Activated CD4-positive, alpha-beta T cell treated with anti-CD3 and anti-CD28 coated beads for 4 hours (primary cell): ENCODE results near the gene CCP110.
A peak's percentile ranks its signal among the peaks of the same experiment; 100 is the strongest.

ENCODE experiments used
- DNase-seq, 2 donors: peaks; one replicate each; pipeline ENCODE4 v3.0.0-alpha.2; 2020

Gene CCP110, protein sequence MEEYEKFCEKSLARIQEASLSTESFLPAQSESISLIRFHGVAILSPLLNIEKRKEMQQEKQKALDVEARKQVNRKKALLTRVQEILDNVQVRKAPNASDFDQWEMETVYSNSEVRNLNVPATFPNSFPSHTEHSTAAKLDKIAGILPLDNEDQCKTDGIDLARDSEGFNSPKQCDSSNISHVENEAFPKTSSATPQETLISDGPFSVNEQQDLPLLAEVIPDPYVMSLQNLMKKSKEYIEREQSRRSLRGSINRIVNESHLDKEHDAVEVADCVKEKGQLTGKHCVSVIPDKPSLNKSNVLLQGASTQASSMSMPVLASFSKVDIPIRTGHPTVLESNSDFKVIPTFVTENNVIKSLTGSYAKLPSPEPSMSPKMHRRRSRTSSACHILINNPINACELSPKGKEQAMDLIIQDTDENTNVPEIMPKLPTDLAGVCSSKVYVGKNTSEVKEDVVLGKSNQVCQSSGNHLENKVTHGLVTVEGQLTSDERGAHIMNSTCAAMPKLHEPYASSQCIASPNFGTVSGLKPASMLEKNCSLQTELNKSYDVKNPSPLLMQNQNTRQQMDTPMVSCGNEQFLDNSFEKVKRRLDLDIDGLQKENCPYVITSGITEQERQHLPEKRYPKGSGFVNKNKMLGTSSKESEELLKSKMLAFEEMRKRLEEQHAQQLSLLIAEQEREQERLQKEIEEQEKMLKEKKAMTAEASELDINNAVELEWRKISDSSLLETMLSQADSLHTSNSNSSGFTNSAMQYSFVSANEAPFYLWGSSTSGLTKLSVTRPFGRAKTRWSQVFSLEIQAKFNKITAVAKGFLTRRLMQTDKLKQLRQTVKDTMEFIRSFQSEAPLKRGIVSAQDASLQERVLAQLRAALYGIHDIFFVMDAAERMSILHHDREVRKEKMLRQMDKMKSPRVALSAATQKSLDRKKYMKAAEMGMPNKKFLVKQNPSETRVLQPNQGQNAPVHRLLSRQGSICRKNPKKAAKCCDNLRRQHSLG

DNA sequence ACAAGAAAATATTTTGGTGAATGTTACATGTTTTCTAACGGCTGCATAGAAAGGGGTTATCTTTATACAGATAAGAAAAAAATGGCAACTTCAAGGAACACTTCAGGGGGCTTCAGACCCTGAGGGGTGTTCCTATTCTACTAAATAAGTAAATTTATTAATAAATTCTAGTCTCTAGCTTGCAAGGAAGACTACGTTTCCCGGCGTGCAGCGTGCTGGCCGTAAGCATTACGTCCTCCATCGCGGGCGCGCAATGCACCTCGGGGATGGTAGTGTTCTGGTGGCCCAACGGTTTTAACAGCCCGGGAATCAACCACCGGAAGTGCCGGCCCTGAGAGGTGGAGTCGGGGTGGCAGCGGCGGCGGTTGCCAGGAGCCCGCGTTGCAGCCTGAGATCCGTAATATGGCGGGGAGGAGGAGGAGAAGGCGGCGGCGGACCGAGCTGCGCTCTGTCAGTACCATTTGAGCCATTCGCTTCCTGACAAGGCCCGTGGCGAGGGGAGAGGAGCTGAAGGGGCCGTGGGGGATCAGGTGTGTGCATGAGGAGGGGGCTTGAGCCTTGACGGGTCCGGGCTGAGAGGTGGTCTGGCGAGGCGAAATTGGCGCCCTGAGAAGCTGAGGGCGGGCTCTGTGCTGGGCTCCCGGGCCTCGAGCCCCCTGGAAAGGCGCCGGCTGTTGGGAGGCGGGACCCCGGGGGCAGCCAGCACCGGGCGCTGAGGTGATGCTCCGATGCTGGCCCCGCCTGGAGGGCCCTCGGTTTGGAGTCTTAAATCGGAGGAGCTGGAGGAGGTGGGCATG is at the start of gene CCP110:
Gene CCP110 (plus strand): TSS at position 384 of the 797 bp plus-strand sequence. CDS start 3,940 bp downstream, outside the sequence.
- peak; percentile 92 to 93 for DNase-seq

DNA sequence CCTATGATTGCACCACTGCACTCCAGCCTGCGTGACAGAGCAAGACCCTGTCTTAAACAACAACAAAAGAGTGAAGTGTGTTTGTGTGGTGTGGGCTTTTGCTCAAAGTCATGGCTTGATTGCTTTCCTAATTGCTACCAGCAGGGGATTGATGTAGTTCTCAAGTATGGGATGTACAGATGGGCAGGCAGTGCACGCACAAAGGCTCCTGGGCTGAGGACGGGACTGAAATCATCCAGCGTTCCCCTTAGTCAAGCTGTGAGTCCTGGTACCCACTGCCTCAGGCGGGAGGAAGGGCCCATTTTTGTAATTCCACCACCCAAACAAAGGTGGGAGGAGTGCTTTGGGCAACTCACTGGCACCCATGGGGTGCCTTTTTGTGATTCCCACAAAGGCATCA is 49.1 kb upstream of the CCP110 start:
- no peak for DNase-seq

DNA sequence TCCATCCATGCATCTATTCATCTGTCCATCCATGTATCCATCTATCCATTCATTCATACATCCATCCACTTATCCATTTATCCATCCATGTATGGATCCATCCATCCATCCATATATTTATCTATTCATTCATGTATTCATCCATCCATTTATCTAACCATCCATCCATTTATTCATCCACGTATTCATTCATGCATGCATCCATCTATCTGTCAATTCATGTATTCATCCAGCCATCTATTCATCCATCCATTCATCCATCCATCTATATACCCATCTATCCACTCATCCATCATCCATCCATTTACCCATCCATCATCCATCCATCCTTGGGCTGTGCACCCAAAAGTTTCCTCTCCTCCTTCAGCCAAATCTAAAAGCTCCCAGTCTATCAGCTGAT is 45.2 kb upstream of the CCP110 start:
- DNase-seq: no peak

DNA sequence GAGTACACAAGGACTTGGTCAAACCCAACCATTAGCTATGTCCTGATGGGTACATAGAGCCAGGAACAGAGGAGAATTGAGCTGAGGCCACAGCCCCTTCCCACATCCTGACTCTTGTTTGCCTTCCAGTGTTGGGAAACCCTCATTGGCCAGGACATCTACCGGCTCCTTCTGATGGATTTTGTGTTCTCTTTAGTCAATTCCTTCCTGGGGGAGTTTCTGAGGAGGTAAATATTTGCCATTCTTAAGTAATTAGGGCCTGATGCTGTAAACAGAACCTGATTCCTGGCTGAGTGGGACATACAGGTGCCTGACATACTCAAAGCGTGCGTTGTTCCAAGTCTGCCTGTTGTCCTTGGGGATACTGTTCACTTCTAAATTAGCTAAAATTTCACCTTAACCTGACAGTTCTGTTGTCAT is 44.4 kb upstream of the CCP110 start:
- DNase-seq: no peak

DNA sequence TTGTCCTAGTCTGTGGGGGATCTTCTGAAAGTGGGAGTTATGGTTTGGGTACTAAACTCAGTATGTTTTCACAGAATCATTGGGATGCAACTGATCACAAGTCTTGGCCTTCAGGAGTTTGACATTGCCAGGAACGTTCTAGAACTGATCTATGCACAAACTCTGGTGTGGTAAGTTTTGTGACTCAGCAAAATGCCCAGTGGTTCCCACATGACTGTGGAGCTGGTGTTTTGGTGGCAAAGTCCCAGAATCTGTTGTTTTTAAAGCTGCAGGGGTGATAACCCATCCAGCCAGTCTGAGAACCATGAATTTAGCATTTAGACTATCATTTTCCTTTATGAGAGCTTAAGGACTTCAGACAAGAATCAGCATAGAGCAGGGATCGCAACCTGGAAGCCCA is 42.4 kb upstream of the CCP110 start:
- DNase-seq: no peak

DNA sequence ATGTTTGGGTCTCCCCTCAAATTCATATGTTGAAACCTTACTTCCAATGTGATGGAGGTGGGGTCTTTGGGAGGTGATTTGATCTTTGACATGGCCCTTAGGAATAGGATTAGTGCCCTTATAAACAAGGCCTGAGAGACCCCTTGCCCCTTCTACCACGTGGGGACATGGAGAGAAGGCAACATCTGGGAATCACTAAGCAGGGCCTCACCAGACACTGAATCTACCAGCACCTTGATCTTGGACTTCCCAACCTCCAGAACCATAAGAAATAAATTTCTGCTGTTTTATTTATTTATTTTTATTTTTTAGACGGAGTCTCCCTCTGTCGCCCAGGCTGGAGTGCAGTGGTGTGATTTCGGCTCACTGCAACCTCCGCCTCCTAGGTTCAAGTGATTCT is 42.0 kb upstream of the CCP110 start:
- DNase-seq: no peak

DNA sequence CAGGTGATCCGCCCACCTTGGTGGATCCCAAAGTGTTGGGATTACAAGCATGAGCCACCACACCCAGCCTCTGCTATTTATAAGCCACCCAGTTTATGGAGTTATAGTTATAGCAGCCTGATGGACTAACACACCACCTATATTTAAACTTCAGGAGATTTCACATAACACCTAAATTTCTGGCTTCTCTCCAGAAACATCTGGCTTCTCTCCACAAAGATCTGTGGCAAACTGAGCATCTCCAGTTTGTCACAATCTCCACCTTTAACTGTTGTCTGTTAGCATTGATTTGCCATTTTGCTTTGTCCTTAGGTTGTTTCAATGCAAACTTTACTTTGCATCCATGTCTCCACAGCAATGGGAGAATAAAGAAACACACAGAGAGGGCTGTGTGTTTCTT is 41.5 kb upstream of the CCP110 start:
- DNase-seq: no peak

DNA sequence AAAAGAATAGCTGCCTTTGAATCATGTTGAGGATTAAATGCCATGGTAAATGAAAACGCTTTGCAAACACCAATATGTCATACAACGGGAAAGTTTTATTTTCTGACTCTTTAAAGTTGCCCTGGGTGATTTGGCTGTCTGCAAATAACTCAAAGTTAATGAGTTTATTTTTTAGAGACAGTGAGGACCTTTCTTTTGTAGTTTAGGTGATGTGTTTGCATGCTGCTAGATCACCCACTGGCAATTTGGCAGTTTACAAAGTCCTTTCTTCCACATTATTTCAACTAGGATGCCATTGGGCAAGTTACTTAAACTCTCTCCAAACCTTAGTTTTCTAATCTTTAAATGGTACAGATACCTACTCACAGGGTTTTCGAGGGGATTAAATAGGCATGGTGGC is 39.6 kb upstream of the CCP110 start:
- DNase-seq: no peak

DNA sequence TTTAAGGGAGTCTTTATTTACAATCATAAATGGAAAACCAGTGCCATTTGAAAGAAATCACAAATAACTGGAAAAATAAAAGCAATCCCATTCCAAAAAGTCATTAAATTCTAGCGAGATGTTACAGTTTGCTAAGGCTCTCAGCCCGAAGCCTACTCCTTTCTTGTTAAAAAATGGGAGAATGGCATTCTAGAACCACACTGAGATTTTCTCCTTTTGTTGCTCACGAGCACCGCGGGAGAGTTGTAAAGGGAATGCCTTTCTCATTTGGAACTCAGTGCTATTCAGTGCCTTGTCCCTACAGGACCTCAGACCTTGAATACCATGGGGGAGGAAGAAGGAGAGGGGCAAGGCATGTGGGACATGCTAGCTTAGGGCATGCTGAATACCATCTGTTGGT is 38.1 kb upstream of the CCP110 start:
- DNase-seq: no peak

DNA sequence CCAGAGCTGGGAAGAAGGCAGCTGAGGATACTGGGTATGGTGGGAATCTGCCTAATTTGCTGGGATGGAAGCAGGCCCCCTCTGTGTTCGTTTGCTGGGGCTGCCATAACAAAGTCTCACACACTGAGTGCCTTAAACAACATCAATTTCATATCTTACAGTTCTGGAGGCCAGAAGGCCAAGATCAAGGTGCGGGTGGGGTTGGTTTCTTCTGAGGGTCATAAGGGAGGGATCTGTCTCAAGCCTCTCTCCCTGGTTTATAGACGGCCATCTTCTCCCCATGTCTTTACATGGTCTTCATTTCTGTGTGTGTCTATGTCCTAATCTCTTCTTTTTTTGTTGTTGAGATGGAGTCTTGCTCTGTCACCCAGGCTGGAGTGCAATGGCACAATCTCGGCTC is 37.7 kb upstream of the CCP110 start:
- no peak for DNase-seq

DNA sequence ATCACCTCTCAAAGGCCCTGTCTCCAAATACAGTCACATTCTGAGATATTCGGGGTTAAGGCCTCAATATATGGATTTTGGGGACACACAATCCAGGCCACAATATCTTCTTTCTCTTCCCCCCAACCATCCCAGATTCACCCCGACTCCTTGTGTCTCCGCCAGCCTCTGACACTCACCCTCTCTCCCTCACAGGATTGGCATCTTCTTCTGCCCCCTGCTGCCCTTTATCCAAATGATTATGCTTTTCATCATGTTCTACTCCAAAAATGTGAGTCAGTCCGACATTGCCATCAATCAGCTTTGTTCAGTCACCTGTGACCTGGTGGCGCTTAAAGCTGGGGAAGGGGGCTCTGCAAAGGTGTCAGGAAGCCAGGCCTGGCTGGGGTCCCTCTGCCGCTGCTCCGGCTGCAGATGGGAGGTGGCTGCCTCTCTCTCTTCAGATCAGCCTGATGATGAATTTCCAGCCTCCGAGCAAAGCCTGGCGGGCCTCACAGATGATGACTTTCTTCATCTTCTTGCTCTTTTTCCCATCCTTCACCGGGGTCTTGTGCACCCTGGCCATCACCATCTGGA is 36.9 kb upstream of the CCP110 start:
- no peak for DNase-seq

DNA sequence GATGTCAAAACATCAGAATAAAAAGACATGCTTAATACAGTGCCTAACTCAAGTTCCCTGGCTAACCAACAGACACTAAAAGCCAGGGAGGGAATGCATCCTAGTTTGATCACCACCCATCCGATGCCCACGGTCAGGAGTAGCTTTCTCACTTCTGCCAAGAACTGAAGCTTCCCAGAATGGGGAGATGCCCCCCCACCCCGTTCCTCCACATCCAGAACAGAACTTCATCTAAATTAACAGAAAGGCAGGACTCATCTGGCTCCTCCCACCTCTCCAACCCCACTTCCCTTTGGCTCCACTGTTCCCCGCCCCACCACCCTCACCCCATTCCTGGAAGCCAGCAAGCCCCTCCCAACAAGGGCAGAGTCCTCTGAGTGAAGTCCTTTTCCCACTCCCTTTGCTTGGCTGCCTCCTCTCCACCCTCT is 35.5 kb upstream of the CCP110 start:
- no peak for DNase-seq

DNA sequence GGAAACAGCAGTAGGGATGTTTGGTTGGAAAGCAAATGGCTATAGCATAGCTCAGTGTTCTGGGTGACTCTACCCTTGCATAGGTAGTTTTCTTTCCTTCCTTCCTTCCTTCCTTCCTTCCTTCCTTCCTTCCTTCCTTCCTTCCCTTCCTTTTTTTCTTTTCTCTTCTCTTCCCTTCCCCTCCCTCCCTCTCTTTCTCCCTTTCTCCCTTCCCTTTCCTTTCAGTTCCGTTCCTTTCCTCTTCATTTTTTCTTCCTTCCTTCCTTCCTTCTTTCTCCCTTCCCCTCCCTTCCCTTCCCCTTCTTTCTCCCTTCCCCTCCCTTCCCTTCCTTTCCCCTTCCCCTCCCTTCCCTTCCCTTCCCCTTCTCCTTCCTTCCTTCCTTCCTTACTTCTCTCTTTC is 33.1 kb upstream of the CCP110 start:
- no peak for DNase-seq

DNA sequence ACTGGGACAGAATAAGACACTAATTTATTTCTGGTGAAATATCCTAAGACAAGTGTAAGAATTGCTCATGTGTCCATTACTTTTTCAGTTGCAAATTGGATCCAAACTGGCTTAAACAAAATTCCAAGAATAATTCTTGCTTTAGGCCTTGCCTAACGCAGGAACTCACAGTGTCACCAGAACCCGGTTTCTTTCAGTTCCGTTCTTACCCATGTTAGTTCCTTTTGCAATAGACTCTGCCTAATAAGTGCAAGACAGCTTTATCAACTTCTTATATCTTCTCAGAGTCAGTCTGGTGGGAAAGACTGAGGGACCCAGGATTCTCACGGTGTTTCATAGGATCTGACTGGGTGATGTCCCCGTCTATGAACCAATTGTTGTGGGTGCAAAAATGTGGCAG is 26.6 kb upstream of the CCP110 start:
- DNase-seq: no peak

DNA sequence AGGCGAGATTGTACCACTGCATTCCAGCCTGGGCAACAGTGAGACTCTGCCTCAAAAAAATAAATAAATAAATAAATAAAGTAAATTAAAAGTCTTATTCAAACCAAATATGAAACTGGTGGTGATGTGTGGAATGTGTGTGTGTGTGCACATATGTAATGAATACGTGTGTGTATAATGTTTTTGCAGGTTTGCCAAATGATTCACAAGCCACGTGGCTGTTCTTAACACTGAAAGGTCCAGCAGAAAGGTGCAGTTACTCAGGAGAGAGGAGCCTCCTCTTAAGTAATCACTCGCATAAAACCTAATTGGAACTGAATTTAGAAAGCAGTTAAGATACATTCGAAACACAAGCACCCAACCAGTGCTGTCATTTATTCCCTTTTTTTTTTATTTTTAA is 24.7 kb upstream of the CCP110 start:
- DNase-seq: no peak

DNA sequence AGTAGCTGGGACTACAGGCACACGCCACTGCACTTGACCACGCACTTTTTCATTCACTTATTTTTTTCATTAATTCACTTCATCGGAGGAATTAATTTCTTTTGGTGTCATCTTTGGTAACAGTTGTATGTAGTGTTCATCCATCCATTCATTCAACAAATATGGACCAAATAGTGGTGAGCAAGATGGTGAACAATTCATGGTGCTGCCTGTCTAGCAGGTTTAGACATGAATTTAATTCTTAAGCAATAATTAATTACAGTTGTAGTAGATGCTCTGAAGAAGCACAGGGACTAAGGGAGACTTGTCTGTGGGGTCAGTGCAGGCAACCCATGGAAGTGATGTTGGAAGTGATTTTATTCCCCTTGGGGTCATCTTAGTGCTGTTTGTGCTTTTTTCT is 24.3 kb upstream of the CCP110 start:
- no peak for DNase-seq

DNA sequence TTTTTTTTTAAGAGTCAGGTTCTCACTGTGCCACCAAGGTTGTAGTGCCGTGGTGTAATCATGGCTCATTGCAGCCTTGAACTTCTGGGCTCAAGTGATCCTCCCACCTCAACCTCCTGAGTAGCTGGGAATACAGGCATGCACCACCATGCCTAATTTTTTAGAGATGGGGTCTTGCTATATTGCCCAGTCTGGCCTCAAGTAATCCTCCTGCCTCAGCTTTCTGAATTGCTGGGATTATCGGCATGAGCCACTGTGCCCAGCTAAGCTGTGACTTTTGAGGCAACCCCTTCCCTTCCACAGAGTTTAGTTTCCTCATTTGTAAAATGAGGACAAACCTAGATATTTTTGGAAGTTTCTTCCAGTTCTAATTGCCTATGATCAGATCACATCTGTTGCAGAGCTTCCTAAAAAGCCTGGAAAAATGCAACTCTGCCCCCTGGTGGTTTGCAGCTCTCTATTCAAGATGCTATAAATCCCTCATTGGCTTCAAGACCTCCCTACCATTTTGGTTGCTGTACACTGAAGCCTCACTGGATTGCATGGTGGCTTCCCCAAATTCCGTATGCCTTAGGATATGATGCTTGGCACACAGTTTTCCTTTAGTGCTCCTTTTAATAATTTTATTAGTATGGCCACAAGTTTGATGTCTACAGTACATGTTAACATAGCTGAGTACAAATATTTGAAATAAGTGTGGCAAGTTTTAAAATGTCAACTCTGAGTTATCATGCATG is 21.2 kb upstream of the CCP110 start:
- peak; percentile 59 for DNase-seq

DNA sequence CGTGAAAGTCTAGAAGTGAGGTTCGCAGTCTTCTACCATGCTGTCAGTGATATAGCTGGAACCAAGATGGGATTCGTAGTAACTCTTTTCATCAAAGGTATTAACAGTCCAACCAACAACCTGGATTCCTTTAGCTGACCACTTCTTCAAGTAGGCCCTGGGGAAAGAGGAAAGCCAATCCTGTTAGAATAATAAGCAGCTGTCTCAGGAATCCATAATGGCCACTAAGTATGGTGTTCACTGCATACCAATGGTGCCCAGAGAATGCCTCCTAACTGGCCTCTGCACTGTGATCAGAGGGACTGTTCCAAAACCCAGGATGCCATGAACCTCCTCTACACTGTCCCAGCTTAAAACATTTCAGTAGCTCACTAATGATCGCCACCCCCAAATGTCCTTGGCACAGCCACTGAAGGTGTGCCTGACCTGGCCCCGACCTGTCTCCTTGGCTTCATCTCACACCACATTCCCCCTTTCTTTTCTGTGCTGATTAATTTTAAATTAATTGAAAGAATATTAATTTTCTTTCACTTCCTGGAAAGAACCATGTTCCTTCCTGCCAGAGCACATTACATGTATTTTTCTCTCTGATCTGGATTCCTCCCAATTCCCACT is 20.2 kb upstream of the CCP110 start:
- no peak for DNase-seq

DNA sequence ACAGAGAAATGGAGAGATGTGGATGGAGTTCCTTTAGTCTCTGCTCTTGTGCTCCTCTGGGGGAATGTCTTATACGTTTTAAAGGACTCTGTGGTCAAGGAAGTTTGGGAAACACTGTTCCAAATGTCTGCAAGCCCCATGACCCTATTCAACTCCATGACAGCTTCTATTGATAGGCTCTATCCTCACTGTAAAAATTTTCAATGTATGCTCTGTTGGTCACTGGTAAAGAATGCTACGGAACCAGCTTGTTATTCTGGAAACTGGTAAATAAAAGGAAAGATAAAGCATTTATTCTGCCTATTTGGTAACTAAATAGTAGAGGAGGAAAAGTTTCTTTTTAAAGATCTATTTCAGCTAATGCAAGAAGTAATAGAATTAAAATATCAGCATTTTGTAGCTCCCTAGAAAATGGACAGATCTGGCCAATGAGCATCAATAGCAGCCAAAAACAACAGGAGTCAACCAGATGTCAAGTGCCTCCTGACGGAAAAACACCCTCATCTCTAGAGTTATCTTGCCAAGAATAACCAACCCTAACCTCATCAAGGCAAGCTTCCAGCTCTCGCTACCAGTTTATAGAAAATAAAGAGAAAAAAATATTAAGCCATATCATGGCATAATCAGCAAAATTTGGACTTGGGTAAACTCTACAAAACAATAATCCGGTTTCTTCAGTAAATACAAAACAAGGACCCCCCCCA is 18.0 kb upstream of the CCP110 start:
- DNase-seq: no peak

DNA sequence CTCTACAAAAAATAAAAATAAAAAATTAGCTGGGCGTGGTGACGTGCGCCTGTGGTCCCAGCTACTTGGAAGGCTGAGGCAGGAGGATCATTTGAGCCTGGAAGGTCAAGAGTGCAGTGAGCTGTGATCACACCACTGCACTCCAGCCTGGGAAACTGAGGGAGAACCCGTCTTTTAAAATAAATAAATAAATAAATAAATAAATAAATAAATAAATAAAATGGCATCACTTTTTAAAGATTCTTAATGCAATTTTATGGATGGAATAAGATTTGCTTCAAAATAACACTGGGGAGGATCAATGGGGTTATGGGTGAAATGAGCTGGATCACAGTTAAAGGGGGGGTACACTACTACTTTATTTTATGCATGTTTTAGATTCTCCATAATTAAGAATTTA is 16.8 kb upstream of the CCP110 start:
- no peak for DNase-seq

DNA sequence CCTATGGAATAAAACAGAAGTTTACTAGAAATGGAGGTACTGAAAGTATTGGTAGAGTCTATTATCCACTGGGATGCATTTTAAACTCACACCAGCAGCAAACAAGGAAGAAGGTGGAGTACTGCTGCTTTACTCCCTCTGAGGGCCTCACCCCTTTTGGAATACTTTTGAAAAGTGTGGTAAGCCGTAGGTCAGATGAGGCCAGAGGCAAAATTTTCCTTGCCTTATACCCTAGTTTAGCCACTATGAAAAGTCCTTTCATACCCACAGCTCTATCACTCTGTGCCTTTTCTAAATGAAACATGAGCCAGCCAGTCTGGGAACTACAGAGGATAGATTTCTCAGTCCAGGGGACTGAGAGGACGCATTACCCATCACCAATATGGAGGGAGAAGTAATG is 15.9 kb upstream of the CCP110 start:
- DNase-seq: no peak
